Skeletal muscle cell (primary cell): ENCODE measurements around the gene EFCAB6.

Source experiments
- DNase-seq: peaks from one replicate; pipeline ENCODE4 v3.0.0-alpha.2; 2010; ENCODE audit warnings: low read depth
- H3K4me3 ChIP-seq: 2 replicates; pipeline ENCODE4 v1.5.1; 2011; ENCODE audit warnings: low read depth, mild to moderate bottlenecking, control low read depth, low read length, moderate library complexity

EFCAB6 gene

DNA sequence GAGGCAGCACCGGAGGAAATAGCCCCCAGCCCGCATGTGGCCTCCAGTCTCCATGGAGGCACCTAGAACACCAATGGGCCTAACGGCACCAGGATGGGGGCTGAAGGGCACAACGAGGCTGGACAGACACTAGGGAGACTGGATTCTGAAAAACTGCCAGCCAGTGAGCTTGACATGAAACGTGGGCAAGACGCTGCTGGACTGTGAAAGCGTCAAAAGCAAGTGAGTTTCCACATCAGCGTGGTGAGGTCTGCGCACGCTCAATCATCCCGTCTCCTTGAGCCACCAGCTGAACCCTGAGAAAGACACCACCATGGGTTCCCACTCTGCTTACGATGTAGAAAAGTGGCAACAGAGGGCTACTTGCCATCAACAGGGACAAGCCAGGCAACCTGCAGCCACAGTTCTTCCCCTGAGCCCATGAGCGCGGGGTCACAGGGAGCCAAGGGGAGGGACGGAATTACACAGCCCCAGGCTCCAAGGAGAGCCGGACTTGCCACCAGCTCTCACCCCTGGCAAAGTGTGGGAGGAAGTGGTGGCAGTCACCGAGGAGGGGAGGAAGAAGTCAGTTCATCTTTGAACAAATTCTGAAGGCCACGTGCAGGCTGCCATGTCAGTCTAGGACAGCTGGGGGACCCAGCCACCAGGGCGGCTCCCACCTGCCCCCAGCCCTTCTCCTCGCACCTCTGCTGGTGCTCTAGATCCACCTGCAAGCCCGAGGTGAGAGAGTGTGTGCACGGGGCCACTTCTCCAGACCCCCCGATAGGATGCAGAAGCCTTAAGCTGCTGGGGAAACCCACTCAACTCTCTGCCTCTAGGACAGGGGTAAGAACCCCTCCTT lies 269.2 kb downstream of the EFCAB6 start:
- H3K4me3 ChIP-seq = no peak overlapping the region
- DNase-seq = no peak

DNA sequence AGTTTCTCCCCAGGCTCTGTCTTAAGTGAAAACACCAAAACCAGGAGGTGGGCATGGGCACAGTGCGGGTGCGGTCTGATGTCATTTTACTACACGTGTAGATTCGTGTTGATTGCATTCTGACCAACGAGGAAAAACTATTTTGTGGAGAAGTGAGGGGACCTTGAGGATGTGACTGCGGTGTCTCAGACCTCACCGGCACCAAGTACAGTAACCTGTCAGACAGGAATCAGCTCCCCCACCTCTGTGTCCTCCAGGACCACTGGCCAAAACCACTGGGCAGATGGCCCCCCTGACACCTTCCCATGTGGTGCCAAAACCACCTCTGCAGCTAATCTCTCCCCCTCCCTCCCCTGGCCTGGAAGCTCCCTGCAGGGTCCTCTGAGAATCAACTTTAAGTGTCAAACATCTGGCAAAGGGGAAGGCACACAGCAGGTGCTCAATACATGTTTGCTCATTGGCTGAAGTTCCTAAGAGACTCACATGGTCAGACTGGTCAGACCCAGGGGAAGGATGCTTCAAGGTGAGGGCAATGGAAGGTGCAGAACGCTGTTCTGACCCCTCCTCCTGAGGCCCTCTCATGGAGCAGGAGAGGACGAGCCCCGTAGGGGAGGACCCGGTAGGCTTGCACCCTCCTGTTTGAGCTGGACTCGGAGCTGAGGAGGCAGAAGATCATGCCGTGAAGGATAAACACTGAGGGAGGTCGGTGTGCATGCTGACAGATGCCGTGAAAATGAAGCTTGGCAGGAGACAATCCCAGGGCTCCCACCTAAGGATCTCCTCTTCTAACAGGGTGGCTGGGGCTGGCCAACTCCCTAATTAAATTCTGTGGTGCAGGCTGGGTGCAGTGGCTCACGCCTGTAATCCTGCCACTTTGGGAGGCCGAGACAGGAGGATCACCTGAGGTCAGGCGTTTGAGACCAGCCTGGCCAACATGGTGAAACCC lies 270.4 kb downstream of the EFCAB6 start:
- no peak for DNase-seq
- H3K4me3 ChIP-seq = no peak overlapping the region

DNA sequence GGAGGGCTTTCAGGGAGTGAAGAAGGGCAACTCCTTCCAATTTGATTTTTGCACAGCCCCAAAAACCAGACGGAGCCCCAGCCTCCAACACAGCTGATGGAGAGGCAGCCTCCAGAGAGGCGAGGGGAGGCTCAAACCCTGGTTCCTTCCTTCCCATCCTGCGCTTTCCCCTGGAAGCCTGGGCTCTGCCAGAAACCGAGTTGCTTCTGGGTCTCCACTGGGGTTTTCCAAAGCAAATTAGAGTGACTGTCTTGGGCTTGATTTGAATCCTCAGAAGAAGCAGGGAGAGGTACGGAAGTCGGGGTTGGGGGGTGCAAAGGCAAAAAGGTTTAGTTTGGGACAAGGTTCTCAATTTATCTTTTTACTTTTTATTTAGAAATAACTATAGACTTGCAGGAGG lies 271.1 kb downstream of the EFCAB6 start:
- no peak overlapping the region for H3K4me3 ChIP-seq
- no peak for DNase-seq

DNA sequence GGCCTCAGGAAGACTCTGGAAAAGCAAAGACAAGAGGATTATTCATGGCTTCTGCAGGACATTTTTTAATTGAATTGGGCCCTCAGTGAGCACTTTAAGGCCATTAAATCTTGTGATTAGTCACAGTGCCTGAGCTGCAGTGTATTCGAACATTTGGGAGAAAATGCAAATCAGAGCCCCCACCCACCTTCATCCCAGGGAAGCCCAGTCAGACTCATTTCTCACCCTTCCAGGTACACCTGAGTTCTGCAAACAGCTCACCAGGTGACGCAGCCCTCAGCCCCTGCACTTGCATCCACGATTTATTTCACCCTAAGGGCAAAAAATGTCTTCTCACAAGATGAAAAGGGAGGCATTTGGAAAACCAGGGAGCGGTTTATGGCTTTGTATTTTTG lies 271.6 kb downstream of the EFCAB6 start:
- H3K4me3 ChIP-seq = no peak overlapping the region

DNA sequence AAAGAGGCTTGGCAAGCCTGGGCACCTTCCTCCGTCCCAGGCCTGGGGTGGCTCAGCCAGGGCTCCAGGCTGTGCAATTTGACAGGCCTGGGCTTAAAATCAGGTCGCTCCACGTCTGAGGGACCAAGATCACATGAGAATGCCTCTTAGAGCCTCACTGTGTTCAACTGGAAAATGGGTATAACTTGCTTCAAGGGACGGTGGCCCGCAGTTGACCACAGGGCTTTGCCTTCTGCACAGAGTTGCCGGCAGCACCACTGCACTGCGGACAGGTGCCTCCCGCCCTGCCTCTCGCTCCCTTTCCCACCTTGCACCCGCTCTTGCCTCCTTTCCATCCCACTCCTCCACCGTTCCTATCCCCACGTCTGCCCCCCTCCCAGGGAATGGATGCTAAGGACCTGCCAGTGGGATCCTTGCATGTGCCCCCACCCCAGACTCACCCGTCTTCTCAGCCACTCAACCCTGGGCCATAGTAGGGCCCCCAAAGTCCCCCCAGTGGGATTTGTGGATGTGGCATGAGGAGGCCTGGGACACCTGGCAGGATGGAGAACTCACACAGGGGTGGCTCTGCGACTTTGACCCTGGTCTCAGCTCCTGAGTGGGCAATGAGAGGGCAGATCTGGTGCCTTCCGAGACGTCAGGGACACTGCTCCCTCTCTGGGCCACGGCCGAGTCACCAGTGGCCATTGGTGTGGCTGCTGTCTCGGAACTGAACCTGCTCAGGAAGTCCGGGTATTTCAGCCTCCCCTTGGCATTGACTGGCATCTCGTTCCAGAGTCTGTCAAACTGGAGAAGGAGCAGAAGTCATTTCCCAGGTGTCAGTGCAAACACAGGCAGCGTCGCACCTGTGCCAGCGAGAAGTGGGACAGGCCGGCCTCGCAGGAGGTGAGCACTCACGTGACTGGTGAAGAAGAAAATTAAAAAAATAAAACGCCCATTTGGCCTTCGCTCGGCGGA lies 272.3 kb downstream of the EFCAB6 start:
- no peak for DNase-seq

More for the DNA sequence above, 271.6 kb downstream of the EFCAB6 start:
- DNase-seq = no peak

DNA sequence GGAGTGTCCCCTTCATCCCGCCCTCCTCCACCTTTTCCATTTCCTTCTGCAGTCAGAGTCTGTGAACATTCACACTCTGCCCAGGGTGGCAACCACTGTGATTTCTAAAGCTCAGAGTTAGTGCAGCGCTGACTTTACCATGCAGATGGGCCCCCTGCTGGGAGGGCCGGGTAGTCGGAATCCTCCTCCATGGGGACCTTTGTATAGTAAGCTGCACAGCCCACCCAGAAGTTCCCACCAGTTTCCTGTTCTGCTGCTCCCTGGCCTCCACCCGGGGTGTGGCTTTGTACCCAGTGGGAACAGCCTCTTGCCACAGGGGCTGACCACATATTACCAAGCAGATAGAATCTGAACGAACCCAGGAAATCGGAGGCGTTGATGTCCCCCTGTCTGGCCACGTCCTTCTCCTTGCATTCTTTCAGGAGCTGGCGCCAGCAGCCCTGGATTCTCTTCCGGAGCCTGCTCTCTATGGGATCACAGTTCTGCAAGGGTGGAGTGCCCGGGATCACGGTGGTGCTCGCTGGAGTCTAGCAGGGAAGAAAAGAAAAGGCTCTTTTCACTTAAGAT lies 275.0 kb downstream of the EFCAB6 start:
- no peak overlapping the region for H3K4me3 ChIP-seq
- no peak for DNase-seq

More for the DNA sequence above, 272.3 kb downstream of the EFCAB6 start:
- H3K4me3 ChIP-seq = no peak overlapping the region

DNA sequence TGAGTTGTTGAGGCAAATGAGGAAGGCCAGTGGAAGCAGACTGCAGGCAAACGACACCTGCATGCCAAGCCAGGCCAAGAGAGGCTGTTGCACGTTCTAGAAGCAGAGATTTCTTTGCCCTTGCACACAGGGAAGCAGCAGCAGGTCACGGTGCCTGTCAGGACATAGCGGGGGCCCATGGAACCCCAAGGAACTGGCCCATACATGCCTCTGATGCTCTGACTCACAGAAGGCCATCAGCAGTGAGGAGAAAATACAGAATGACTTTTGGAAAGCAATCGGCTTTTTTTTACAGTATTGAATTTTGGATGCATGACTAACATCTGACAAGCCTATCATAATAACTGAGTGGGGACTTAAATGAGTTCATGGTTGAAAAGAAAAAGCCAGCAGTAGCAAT lies 276.4 kb downstream of the EFCAB6 start:
- no peak for DNase-seq

DNA sequence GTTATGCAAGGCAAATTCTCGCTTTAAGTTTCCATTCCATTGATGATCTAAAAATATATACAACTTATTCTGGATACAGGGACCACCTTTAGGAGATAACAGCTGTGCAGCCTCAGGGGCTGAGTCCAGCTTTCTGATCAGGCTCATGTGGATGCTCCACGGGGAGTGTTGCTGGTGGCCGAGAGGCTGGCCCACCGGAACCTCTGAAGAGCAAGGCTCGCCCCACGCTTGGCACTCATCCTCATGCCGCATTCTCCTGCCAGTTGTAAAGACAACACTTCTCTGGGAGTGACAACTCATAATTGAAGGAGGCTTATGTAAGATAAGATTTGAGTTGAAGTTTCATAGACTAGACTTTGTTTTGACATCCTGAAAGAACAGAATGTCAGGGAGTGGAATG lies 276.8 kb downstream of the EFCAB6 start:
- no peak for DNase-seq

More for the DNA sequence above, 276.4 kb downstream of the EFCAB6 start:
- no peak overlapping the region for H3K4me3 ChIP-seq

DNA sequence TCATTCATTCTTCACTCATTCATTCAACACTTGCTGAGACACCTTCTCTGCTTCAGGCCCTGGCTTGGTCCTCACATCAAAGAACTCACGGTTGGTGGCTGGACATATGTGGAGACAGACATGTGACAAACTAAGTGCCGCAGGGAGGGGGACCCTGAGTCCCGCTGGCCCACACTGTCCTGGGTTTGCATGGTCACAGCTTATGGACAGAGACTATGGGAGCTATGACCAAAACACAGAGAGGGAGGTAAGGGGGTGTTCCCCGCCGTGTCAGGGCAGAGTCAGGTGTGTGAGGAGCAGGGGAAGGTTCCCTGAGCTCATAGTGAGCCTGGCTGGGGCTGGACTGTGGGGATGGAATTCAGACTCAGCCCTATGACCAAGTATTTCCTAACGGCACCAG lies 277.2 kb downstream of the EFCAB6 start:
- no peak for DNase-seq
- no peak overlapping the region for H3K4me3 ChIP-seq

More for the DNA sequence above, 276.8 kb downstream of the EFCAB6 start:
- H3K4me3 ChIP-seq = no peak overlapping the region

DNA sequence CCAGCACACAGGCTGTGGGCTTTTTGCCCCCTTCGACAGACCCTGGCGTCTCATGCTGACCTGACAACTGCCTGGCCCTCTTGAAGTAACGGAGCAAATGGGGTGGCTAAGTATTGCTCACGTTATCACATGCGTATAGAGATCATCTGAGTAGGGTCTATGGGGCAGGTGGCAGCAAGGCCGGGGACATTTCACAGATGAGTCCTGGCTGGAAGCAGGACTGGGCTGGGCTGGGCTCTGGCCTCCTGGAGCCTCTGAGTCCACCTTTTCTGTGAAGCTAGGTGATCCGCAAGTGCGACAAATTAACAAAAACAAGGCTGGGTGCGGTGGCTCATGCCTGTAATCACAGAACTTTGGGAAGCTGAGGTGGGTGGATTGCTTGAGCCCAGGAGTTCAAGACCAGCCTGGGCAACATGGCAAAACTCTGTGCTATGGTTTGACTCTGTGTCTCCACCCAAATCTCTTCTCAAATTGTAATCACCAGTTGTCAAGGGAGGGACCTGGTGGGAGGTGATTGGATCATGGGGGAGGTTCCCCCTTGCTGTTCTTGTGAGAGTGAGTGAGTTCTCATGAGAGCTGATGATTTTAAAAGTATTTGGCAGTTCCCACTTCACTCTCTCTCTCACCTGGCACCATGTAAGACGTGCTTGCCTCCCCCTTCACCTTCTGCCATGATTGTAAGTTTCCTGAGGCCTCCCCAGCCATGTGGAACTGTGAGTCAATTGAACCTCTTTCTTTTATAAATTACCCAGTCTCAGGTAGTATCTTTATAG lies 278.3 kb downstream of the EFCAB6 start:
- DNase-seq = no peak
- no peak overlapping the region for H3K4me3 ChIP-seq

DNA sequence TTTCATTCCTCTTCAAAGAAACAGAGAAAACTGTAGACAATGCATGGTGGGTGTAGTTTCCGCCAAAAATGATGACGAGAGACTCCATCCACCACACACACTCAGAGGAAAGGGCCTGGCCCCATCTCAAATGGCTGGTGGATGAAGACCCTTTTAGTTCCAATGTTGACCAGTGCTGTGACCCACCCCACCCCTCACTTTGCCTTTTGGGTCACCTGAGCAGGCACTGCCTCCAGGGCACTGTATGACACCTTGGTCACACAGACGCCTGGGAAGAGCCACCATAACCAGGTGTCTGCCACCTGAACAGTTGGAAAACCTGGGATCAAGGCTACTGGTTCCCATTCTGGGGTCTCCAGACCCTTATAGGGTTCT lies 279.0 kb downstream of the EFCAB6 start:
- DNase-seq = no peak
- no peak overlapping the region for H3K4me3 ChIP-seq

DNA sequence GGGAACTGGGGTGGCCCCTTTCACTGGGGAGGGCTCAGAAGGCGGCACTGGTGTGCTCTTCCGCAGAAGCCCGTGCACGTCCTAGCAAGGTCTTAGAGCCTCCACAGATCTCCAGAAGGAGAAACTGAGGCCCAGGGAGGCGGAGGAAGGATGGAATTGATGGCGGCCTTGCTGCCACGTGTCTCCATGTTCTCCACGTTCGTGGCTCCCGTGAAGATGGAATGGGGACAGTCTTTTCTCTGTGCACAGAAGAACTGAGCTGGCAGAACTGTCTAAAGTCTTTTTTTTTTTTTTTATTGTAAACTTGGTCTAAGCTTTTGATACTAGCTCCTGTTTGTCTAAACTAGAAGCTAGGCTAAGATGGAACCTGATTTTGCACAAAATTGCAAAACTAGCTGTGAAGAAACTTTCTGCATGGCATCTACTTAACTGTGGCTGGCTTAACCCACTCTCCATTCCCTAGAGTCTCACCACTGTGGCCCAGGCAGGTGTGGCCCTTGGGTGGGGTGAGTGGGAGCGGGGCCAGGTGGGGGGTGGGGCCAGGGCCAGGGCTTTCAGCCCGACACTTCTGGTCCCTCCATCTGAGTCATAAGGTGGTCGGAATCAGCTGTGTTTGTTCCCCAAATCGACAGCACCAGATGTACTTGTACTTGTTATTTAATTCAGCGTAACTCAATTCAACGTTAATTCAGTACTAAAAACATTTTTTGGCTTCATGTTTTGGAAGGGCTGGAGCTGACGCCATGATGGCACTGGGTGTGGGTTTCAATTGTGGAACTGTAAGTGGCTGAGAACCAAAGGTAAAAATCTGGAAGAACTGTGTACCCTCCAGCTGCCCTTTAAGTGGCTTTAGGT lies 279.6 kb downstream of the EFCAB6 start:
- no peak overlapping the region for H3K4me3 ChIP-seq
- DNase-seq = no peak

DNA sequence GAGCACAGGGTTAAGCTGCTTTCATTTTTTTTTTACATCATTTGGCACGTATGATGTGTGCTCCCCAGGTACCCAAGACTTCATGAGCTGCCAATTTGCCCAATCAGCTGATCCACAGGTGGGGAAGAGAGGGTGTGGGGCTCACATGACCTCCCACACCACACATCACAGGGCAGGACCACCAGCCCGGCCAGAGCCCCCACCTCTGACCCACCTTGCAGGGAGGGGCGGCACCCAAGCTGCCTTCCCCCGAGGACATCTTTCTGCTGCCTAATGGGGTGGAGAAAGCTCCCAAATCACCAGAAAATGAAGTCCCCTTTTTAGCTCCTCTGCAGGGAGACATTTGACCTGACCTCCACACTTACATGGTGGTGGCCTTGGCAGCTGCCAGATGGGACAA lies 280.5 kb downstream of the EFCAB6 start:
- DNase-seq = no peak

DNA sequence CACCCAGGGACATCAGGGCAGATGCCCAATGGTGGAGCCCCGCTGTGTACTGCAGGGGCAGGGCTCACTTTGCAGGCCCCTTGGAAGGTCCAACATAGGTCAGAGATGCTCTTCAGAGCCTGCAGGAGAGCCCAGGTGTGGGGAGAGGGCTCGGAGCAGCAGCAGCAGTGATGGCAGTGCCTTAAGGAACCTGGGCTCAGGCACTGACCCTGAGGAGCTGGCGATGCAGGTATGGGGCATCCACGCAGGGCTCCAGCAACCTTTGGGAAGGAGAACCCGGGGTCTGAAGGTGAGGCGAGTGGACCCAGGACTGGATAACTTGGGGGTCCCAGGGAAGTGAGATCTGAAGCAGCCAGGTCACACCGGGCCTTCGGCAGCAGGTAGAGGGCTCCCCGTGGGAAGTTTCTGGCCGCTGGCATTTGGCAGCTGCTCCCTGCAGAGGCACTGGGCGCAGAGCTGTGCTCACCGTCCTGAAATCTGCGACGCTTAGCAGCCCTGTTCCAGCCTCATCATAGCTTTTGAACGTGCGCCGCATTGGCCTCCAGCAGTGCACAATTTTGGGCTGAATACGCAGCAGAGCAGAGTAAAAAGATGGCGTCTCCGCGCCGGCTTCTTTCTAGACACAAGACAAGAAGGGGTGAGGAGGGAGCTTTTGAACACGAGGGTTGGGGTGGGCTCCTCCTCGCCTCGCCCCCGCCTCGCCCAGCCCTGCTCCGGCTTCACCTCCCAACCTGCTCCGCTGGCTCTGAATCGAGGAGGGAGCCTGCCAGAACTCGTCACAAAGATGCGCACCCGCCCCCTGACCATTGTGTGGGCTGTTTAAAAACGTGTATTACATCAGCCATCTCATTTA lies 281.5 kb downstream of the EFCAB6 start:
- H3K4me3 ChIP-seq = no peak overlapping the region
- DNase-seq = no peak

More for the DNA sequence above, 280.5 kb downstream of the EFCAB6 start:
- H3K4me3 ChIP-seq = no peak overlapping the region

DNA sequence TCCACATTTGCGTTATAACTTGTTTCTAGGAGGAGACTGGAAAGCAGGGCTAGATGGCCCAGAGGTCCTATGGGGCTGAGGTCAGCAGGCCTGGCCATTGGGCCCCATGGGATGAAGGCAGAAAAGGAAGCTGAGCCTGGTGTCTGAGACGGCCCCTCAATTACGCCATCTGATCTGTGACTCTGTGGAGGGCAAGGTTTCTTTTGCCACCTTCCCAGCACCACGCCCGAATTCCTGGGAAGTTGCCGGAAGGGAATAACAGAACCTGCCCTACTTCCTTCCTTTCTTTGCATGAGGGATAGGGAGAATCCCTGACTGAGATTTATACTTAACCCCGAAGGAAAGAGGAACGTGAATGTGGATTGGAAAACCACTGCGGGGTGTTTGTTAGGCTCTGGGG lies 282.2 kb downstream of the EFCAB6 start:
- no peak for DNase-seq
- no peak overlapping the region for H3K4me3 ChIP-seq

DNA sequence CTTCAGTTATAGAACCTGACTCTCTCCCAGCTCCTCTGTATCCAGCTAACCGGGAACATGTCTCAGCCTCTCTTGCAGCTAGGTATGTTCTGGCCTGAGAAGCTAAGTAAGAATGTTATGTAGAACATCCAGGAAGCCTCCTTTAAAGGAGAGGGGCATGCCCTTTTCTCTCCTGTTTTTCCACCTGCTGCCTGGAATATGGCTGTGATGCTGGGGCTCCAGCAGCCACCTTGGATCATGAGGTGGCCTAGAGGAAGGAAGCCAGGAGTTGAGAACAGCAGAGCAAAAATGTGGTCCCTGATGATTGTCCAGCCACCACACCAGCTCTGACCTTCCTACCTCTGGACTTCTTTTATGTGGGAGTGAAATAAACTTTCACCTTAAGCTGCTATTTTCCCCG lies 282.6 kb downstream of the EFCAB6 start:
- DNase-seq = no peak

More for the DNA sequence above, 282.6 kb downstream of the EFCAB6 start:
- H3K4me3 ChIP-seq = no peak overlapping the region
